Osteocyte (in vitro differentiated cells): ENCODE data around the gene KCNAB2. TPM values are rescaled to one million over a fixed set of nuclear protein-coding genes. Genes with fewer than 3 reads are reported as not detected.
"Not testable (repeated sequence)": the region's sequence is repeated elsewhere in the genome, so short reads cannot be mapped to it uniquely, and the experiment has no call there.

Source experiments
- DNase-seq: peaks from one replicate; pipeline ENCODE4 v3.0.0; 2021; ENCODE audit warnings: mixed read lengths; ENCODE audit not compliant: unreplicated experiment; ENCODE audit errors: extremely low spot score
- H3K27ac Mint-ChIP-seq: one replicate; pipeline ENCODE4 v1.8.0; 2021; ENCODE audit warnings: mild to moderate bottlenecking, mixed read lengths; ENCODE audit not compliant: unreplicated experiment
- H3K27me3 Mint-ChIP-seq: one replicate; pipeline ENCODE4 v1.8.0; 2021; ENCODE audit warnings: mixed read lengths; ENCODE audit not compliant: unreplicated experiment
- H3K36me3 Mint-ChIP-seq: one replicate; pipeline ENCODE4 v1.8.0; 2021; ENCODE audit warnings: mixed read lengths; ENCODE audit not compliant: unreplicated experiment
- H3K4me1 Mint-ChIP-seq: one replicate; pipeline ENCODE4 v1.8.0; 2021; ENCODE audit warnings: mixed read lengths; ENCODE audit not compliant: unreplicated experiment
- H3K4me3 Mint-ChIP-seq: one replicate; pipeline ENCODE4 v1.8.0; 2021; ENCODE audit warnings: mild to moderate bottlenecking, moderate library complexity, mixed read lengths; ENCODE audit not compliant: unreplicated experiment
- H3K9me3 Mint-ChIP-seq: one replicate; pipeline ENCODE4 v1.8.0; 2021; ENCODE audit warnings: mixed read lengths; ENCODE audit not compliant: unreplicated experiment
- total RNA-seq: library from RNA; stranded (reverse); gene quantifications from 2 replicates; pipeline ENCODE4 v1.2.1, GENCODE V29; 2021
- TF ChIP-seq, protein P1 (sequence below): fragments of 200-600 bp; sonication (generic); IDR thresholded peaks from 2 replicates; pipeline ENCODE4 v1.5.0; 2021; ENCODE audit warnings: antibody characterized with exemption, mild to moderate bottlenecking, moderate library complexity

Gene KCNAB2
- total RNA-seq, 1 donor from 2014 or later, result 9.3 TPM

DNA sequence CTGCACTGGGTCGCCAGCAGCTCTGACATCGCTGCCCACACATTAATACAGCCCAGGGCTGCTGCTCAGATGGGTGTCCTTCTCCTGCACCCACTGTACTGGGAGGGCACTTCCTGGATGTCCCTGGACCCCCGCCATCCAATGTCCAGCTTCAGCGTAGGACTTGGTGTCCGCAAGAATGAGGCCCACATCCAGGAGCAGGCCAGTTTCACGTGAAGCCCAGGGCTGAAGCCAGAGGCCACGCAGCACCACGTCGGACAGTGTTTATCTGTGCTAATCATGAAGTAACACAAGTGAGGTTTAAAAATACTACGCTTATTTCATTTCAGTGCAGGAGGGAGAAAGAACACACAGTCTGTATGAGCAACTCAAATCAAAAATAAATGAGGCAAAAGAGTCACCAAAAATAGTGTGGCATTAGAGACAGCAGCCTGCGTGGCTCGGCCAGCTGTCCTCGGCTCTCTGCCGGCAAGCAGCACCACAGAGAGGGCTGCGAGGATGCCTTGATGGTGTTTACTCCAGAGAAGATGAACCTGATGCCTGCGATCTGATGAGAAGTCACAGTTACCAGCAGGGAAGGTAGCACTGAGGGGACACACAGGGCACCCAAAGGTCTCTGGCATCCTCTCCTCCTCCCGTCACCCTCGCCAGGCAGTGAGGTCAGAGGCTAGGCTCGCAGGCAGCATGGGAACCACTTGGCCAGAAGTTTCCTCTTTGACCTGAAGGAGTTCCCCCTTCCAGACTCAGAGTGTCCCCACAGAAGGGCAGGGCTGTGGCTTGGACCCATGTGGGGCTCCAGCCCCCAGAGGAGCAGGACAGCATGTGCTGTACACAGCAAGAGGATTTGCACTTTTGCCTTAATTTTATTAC, 31.3 kb upstream of the KCNAB2 start:
- no peaks in the 10 kb centered on the region for H3K9me3 Mint-ChIP-seq
- no peaks in the 10 kb centered on the region for H3K27me3 Mint-ChIP-seq
- H3K27ac Mint-ChIP-seq, result no peak overlapping the region
- DNase-seq, result no peak
- TF ChIP-seq, protein P1, sequence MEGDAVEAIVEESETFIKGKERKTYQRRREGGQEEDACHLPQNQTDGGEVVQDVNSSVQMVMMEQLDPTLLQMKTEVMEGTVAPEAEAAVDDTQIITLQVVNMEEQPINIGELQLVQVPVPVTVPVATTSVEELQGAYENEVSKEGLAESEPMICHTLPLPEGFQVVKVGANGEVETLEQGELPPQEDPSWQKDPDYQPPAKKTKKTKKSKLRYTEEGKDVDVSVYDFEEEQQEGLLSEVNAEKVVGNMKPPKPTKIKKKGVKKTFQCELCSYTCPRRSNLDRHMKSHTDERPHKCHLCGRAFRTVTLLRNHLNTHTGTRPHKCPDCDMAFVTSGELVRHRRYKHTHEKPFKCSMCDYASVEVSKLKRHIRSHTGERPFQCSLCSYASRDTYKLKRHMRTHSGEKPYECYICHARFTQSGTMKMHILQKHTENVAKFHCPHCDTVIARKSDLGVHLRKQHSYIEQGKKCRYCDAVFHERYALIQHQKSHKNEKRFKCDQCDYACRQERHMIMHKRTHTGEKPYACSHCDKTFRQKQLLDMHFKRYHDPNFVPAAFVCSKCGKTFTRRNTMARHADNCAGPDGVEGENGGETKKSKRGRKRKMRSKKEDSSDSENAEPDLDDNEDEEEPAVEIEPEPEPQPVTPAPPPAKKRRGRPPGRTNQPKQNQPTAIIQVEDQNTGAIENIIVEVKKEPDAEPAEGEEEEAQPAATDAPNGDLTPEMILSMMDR, result no peak
- no peaks in the 10 kb centered on the region for H3K36me3 Mint-ChIP-seq
- H3K4me3 Mint-ChIP-seq, result no peak overlapping the region
- H3K4me1 Mint-ChIP-seq, result no peaks in the 10 kb centered on the region

GRCh38 chr1:6016191-6016865, 29.4 kb upstream of the KCNAB2 start:
- H3K36me3 Mint-ChIP-seq, result no peaks in the 10 kb centered on the region
- H3K4me3 Mint-ChIP-seq, result no peak overlapping the region
- no peak overlapping the region for H3K27ac Mint-ChIP-seq
- H3K4me1 Mint-ChIP-seq, result no peaks in the 10 kb centered on the region
- TF ChIP-seq, protein P1, result no peak
- H3K9me3 Mint-ChIP-seq, result no peaks in the 10 kb centered on the region
- no peaks in the 10 kb centered on the region for H3K27me3 Mint-ChIP-seq
- no peak for DNase-seq

- not testable (repeated sequence) for H3K4me3 Mint-ChIP-seq, DNase-seq, H3K9me3 Mint-ChIP-seq, H3K27ac Mint-ChIP-seq, H3K36me3 Mint-ChIP-seq, H3K27me3 Mint-ChIP-seq, H3K4me1 Mint-ChIP-seq
Observed at GRCh38 chr1:6017654-6018053, 28.0 kb upstream of the KCNAB2 start.

- H3K9me3 Mint-ChIP-seq, result no peaks in the 10 kb centered on the region
Observed at GRCh38 chr1:6019166-6019845, 26.4 kb upstream of the KCNAB2 start.

DNA sequence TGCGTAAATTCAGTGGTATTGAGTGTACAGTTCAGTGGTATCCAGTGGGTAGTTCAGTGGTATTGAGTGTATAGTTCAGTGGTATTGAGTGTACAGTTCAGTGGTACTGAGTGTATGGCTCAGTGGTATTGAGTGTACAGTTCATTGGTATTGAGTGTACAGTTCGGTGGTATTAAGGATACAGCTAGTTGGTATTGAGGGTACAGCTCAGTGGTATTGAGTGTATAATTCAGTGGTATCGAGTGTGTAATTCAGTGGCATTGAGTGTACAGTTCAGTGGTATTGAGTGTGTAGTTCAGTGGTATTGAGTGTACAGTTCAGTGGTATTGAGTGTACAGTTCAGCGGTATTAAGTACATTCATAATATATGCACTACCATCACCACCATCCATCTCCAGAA, 23.5 kb upstream of the KCNAB2 start:
- Mint-ChIP-seq H3K27ac (no peak overlapping the region), H3K4me3 (no peak overlapping the region), H3K27me3 (no peaks in the 10 kb centered on the region), H3K36me3 (no peaks in the 10 kb centered on the region), H3K9me3 (no peaks in the 10 kb centered on the region), H3K4me1 (peaks cover 5% of the 10 kb centered on the region)
- no peak for DNase-seq
- TF ChIP-seq, protein P1, result no peak

More at GRCh38 chr1:6019166-6019845, 26.4 kb upstream of the KCNAB2 start:
- H3K27me3 Mint-ChIP-seq, result no peaks in the 10 kb centered on the region
- TF ChIP-seq, protein P1, result no peak
- no peaks in the 10 kb centered on the region for H3K36me3 Mint-ChIP-seq
- no peaks in the 10 kb centered on the region for H3K4me1 Mint-ChIP-seq
- H3K27ac Mint-ChIP-seq, result no peak overlapping the region
- DNase-seq, result no peak
- H3K4me3 Mint-ChIP-seq, result no peak overlapping the region
